ENCODE measurements around the gene C2orf42.
A peak's percentile ranks its signal among the peaks of the same experiment; 100 is the strongest.
"Not testable (repeated sequence)": the region's sequence is repeated elsewhere in the genome, so short reads cannot be mapped to it uniquely, and the experiment has no call there.

C2orf42 gene

GRCh38 chr2:70140791-70141211 lies 50.0 kb downstream of the C2orf42 start:
- H3K27ac ChIP-seq (ENCODE audit: low read depth, low read length): peak overlapping the region; percentile 67; the same call in 1 of the 2 replicates
- H3K9me3 ChIP-seq (ENCODE audit: control insufficient read depth, insufficient read depth, low read length): no peaks in the 10 kb centered on the region
- H3K79me2 ChIP-seq (ENCODE audit: control insufficient read depth, low read length): peaks cover 10% of the 10 kb centered on the region
- peak overlapping the region; percentile 76 for H3K4me3 ChIP-seq (ENCODE audit: low read length)
- peaks cover 5% of the 10 kb centered on the region; the same call in 1 of the 2 replicates for H3F3A ChIP-seq (ENCODE audit: control insufficient read depth, insufficient read depth)
- H3K4me1 ChIP-seq (ENCODE audit: control insufficient read depth, low read length): peaks cover 33% of the 10 kb centered on the region
- H4K20me1 ChIP-seq (ENCODE audit: control insufficient read depth, insufficient read depth, low read depth, low read length): no peaks in the 10 kb centered on the region
- H3K27me3 ChIP-seq (ENCODE audit: control insufficient read depth, low read length): no peaks in the 10 kb centered on the region
- peak overlapping the region; percentile 94 for H3K4me2 ChIP-seq (ENCODE audit: low read length)
- no peaks in the 10 kb centered on the region for H3K9me2 ChIP-seq (replicated peaks; ENCODE audit: control insufficient read depth, low read length)
- no peaks in the 10 kb centered on the region for H3K36me3 ChIP-seq (ENCODE audit: control insufficient read depth, low read length)
- TF ChIP-seq EZH2phosphoT487 (IDR thresholded peaks at IDR 0.05; ENCODE audit: borderline replicate concordance, low read length) (no peak), CTCF (IDR thresholded peaks at IDR 0.05; ENCODE audit: low read depth, low read length, poor library complexity, severe bottlenecking) (no peak)

- H3K9me2 ChIP-seq (replicated peaks; ENCODE audit: control insufficient read depth, low read length); H3K9me3 ChIP-seq (ENCODE audit: control insufficient read depth, insufficient read depth, low read length); H3F3A ChIP-seq (ENCODE audit: control insufficient read depth, insufficient read depth); H3K79me2 ChIP-seq (ENCODE audit: control insufficient read depth, low read length); H3K36me3 ChIP-seq (ENCODE audit: control insufficient read depth, low read length); H3K27me3 ChIP-seq (ENCODE audit: control insufficient read depth, low read length); H4K20me1 ChIP-seq (ENCODE audit: control insufficient read depth, insufficient read depth, low read depth, low read length): not testable (repeated sequence)
- Histone ChIP-seq H3K4me3 (ENCODE audit: low read length) (peak overlapping the region; percentile 71; the same call in 1 of the 2 replicates), H3K4me2 (ENCODE audit: low read length) (peak overlapping the region; percentile 73), H3K4me1 (ENCODE audit: control insufficient read depth, low read length) (peaks cover 60% of the 10 kb centered on the region), H3K27ac (ENCODE audit: low read depth, low read length) (peak overlapping the region; percentile 77)
These were observed 56.4 kb downstream of the C2orf42 start for GRCh38 chr2:70134323-70134983.

GRCh38 chr2:70133491-70134322 lies 57.1 kb downstream of the C2orf42 start:
- Histone ChIP-seq H3K9me3 (ENCODE audit: control insufficient read depth, insufficient read depth, low read length) (no peaks in the 10 kb centered on the region), H3K4me2 (ENCODE audit: low read length) (peak overlapping the region; percentile 73), H4K20me1 (ENCODE audit: control insufficient read depth, insufficient read depth, low read depth, low read length) (no peaks in the 10 kb centered on the region), H3K36me3 (ENCODE audit: control insufficient read depth, low read length) (peaks cover 5% of the 10 kb centered on the region; the same call in 1 of the 2 replicates), H3F3A (ENCODE audit: control insufficient read depth, insufficient read depth) (peaks cover 2% of the 10 kb centered on the region; the same call in 1 of the 2 replicates), H3K9me2 (replicated peaks; ENCODE audit: control insufficient read depth, low read length) (no peaks in the 10 kb centered on the region), H3K27me3 (ENCODE audit: control insufficient read depth, low read length) (no peaks in the 10 kb centered on the region), H3K4me1 (ENCODE audit: control insufficient read depth, low read length) (peaks cover 60% of the 10 kb centered on the region), H3K4me3 (ENCODE audit: low read length) (peak overlapping the region; percentile 71), H3K27ac (ENCODE audit: low read depth, low read length) (peak overlapping the region; percentile 77), H3K79me2 (ENCODE audit: control insufficient read depth, low read length) (no peaks in the 10 kb centered on the region)
- TF ChIP-seq CTCF (IDR thresholded peaks at IDR 0.05; ENCODE audit: low read depth, low read length, poor library complexity, severe bottlenecking) (no peak), EZH2phosphoT487 (IDR thresholded peaks at IDR 0.05; ENCODE audit: borderline replicate concordance, low read length) (no peak)

- Histone ChIP-seq H4K20me1 (ENCODE audit: control insufficient read depth, insufficient read depth, low read depth, low read length) (no peaks in the 10 kb centered on the region), H3K4me1 (ENCODE audit: control insufficient read depth, low read length) (peaks cover 64% of the 10 kb centered on the region), H3K9me3 (ENCODE audit: control insufficient read depth, insufficient read depth, low read length) (no peaks in the 10 kb centered on the region), H3K79me2 (ENCODE audit: control insufficient read depth, low read length) (no peaks in the 10 kb centered on the region), H3K27ac (ENCODE audit: low read depth, low read length) (peak overlapping the region; percentile 77), H3K36me3 (ENCODE audit: control insufficient read depth, low read length) (peaks cover 5% of the 10 kb centered on the region; the same call in 1 of the 2 replicates), H3F3A (ENCODE audit: control insufficient read depth, insufficient read depth) (peaks cover 3% of the 10 kb centered on the region), H3K27me3 (ENCODE audit: control insufficient read depth, low read length) (no peaks in the 10 kb centered on the region), H3K4me2 (ENCODE audit: low read length) (peak overlapping the region; percentile 73), H3K4me3 (ENCODE audit: low read length) (peak overlapping the region; percentile 71), H3K9me2 (replicated peaks; ENCODE audit: control insufficient read depth, low read length) (no peaks in the 10 kb centered on the region)
- TF ChIP-seq EZH2phosphoT487 (IDR thresholded peaks at IDR 0.05; ENCODE audit: borderline replicate concordance, low read length) (no peak), CTCF (IDR thresholded peaks at IDR 0.05; ENCODE audit: low read depth, low read length, poor library complexity, severe bottlenecking) (no peak)
These were observed 57.7 kb downstream of the C2orf42 start for GRCh38 chr2:70133127-70133452.

All from DOHH2 (cell line).